ENCODE data around the gene HMGCR.

Gene HMGCR

DNA sequence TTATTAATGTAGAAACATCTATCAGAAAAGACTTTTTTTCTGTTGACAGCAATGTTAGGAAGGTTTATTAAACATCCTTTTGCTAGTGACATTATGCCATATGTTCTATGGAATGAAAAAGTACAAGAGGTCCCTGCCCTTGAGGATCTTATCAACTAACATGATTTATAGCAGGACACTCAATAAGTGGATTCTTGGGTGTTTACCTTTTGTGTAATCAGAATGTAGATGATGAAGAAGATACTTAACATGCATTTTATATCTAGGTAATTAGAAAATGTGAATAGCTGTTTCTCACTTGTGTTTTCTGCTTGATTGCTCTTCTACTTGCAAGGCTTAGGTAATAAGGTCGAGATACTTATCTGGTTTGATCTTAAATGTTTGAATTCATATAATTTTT is 4.9 kb downstream of the HMGCR start:
- no peak for DNase-seq

DNA sequence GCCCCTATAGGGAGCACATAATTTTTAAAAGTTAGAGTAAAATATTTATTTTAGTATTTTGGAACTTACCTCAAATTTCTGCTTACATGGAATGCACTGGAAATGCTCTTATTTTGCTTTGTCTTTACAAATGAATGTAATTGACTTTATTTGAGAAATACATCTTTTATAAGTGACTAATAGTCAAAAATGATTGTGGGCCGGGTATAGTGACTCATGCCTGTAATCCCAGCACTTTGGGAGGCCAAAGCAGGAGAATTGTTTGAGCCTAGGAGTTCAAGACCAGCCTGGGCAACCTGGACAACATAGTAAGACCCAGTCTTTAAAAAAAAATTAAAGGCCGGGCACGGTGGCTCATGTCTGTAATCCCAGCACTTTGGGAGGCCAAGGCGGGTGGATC is 5.8 kb downstream of the HMGCR start:
- no peak for DNase-seq

DNA sequence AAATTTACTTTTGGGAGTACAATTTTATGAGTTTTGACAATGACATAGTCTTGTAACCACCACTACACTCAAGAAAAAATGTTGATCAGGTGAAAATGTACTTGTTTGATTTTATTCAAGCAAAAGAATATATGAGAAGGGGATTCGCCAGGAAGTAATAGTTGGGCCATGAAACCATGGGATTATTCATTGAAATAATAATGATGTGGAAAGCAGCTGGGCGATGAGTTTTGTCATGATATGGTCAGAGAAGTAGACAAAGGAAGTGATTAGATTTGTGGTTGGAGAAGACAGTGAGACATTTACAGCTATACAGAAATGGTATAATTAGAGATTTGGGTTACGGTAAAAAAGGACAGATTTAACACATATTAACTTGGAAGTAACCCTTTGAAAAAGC is 11.2 kb downstream of the HMGCR start:
- DNase-seq: no peak

GRCh38 chr5:75349663-75350062 is 12.6 kb downstream of the HMGCR start:
- no peak for DNase-seq

- DNase-seq: no peak
Observed at GRCh38 chr5:75351139-75351926, 14.3 kb downstream of the HMGCR start.

DNA sequence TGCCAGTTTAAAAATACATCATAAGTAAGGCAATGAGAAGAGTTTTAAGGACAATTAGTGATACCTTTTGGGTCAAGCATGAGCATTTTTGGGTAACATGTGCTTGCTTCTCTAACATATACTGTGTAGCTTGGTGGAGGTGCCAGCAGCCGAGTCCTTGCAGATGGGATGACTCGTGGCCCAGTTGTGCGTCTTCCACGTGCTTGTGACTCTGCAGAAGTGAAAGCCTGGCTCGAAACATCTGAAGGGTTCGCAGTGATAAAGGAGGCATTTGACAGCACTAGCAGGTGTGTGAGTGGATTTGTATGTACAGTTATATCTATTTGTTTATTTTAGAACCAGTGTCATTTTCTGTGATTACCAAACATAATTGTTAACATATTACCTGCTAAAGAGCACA is 18.2 kb downstream of the HMGCR start:
- no peak for DNase-seq

DNA sequence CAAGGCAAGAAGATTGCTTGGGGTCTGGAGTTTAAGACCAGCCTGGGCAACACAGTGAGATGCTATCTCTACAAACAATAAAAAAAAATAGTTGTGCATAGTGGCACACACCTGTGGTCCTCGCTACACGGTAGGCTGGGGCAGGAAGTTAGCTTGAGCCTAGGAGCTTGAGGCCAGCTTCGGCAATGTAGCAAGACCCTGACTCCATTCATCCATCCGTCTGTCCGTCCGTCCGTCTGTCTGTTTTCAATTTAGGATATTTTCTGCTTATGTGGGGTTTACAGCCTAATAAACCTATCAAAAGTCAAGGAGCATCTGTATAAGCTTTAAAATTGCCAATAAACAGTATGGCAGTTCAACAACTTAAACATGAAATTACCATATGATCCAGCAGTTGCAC is 19.7 kb downstream of the HMGCR start:
- no peak for DNase-seq

DNA sequence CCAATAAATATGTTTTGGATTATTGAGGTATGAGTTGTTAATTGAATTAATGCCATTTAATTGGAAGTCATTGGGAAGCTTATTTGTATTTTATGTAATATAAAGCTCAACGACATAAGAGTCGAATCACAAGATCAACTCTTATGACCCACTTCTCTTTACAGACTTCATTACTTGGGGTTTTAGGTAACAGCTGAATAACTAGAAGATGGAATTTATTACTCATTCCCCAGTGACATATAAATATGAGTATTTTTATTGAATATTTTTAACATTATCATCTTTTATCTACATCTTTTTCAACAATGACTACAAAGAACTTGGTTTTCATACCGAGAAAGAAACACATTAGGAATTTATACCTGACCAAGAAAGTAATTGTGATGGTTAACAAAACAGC is 21.1 kb downstream of the HMGCR start:
- DNase-seq: no peak

GRCh38 chr5:75361310-75361709 is 24.3 kb downstream of the HMGCR start:
- DNase-seq: no peak

DNA sequence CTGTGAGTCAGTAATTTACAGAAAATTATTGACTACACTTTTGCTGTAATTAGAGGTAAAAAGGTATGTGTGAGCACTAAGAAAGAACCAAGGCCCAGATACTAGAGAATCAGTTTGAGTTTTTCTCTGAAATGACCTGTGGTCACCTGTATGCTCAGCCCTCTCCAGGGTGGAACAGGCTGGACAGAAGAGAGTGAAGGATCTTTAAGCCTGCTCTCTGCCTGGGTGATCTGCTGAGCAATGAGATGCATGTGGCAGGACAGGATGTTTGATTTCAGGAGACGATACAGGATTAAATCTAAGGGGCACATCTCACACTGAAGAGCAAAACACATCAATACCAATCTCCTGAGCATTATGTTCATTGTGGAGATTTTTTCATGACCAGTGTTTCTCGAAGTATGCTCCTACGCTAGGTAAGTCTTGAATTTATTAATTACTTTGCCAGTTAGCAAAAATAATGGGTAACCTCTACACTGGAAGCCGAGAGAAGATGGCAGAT is 25.5 kb downstream of the HMGCR start:
- DNase-seq: no peak

DNA sequence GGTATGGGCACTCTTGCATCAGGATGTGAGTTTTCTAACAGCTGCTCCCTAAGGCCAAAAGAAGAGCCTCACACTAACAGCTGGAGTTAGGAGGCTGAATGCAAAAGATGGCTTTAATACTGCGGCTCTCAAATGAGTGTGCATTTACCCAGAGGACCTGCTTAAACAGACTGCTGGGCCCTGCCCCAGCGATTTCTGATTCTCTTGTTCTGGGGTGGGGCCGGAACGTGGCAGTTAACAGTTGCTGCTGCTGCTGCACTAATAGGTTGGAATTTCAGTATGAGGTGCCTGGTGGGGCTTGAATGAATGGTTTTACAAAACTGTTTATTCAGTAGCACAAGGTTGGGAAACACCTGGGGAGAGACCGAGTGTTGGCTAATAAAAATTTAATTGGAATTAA is 26.1 kb downstream of the HMGCR start:
- DNase-seq: no peak

DNA sequence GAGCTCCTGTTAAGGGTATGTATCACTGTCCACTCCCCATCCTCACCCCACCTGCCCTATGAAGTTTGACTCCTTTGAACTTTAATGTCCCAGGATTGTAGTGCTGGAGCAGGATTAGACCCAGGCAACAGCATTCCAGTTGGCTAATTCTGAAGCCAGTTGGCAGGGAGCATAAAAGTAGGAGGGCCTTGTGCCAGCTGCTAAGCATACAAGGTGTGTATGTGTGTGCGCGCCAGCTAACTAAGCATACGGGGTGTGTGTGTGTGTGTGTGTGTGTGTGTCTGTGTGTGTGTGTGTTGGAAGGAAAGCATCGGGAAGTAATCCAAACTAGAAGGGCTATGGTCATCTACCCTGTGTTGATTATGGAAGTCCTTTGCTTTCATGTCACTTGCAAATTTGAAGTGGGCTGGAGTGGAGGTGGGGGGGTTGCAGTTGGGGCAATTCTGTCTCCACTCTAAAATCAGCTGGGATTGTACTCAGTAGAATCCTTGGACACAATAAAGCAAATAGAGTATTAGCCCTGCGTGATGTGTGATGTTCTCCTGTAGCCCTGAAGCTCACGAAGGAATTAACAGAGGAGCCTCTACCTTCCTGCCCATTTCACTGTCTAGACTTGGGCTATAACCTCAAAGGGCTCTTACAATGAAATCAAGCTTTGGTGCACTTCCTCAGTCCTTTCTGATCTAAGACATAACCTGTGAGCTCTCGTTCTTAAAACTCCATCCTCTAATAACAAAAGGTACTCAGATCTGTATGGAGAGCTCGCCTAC is 26.9 kb downstream of the HMGCR start:
- peak; percentile 14 for DNase-seq

DNA sequence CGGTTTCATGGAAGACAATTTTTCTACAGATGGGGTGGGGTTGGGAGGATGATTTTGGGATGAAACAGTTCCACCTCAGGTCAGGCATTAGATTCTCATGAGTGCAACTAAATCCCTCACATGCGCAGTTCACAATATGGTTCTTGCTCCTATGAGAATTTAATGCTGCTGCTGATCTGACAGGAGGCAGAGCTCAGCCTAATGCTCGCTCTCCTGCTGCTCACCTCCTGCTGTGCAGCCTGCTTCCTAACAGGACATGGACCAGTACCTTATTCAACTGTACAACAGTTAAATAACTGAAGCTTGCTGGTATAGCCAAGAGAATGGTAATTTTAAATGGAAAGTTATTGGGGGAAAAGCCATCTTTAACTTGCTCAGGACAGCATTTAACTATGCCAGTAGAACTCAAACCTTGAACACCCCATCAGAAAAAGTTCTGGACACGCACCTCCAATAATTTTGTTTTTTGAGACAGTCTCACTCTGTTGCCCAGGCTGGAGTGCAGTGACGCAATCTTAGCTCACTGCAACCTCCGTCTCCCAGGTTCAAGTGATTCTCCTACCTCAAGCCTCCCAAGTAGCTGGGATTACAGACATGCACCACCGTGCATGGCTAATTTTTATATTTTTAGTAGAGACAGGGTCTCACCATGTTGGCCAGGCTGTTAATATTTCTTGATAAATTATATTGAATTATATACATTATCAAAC is 27.7 kb downstream of the HMGCR start:
- no peak for DNase-seq

- no peak for DNase-seq
Observed at GRCh38 chr5:75365740-75366139, 28.7 kb downstream of the HMGCR start.

GRCh38 chr5:75366787-75367186 is 29.8 kb downstream of the HMGCR start:
- no peak for DNase-seq

DNA sequence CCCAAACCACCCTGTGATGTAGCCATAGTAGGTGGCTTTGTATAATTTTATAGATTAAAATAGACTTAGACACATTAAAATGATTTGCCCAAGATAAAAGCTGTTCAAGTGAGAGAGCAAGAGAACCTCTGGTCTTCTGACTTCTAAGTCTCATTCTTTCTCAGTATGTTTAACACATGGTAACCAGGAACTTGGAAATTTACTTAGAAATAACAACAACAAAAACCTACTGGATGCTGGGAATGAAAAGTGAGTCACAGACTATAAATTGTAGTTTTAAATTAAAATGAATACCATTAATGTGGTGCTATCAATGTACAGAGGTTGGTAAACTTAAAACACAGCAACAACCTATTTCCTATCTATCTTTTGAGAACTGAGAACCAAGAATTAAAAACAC is 30.4 kb downstream of the HMGCR start:
- no peak for DNase-seq

- DNase-seq: no peak
Observed at GRCh38 chr5:75368391-75368790, 31.4 kb downstream of the HMGCR start.

- DNase-seq: no peak
Observed at GRCh38 chr5:75373862-75374261, 36.8 kb downstream of the HMGCR start.

DNA sequence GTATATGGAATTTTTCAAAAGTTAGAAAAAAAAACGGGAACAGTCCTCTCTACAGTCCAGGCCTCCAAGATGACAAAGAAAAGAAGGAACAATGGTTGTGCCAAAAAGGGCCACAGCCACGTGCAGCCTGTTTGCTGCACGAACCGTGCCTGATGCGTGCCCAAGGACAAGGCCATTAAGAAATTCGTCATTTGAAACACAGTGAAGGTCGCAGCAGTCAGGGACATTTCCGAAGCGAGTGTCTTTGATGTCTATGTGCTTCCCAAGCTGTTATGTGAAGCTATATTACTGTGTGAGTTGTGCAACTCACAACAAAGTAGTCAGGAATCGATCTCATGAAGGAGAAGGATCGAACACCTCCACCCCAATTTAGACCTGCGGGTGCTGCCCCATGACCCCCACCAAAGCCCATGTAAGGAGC is 37.4 kb downstream of the HMGCR start:
- no peak for DNase-seq

GRCh38 chr5:75375414-75375813 is 38.4 kb downstream of the HMGCR start:
- no peak for DNase-seq

GRCh38 chr5:75380099-75380498 is 43.1 kb downstream of the HMGCR start:
- no peak for DNase-seq

DNA sequence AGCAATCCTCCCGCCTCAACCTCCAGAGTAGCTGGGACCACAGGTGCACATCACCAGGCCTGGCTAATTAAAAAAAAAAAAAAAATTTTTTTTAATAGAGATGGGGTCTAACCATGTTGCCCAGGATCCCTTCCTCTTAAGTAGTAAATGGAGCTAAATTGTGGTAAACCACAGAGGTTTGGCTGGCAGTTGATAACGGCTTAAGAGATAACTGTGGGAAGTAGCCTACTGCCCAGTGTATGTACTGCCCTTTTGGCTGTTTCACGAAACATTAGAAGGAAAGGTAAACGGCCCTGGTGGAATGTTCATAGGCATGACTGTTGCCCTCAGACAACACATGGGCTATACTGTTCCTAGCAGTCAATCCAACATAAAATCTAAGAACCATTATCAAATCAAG is 44.4 kb downstream of the HMGCR start:
- DNase-seq: no peak

- no peak for DNase-seq
Observed at GRCh38 chr5:75384218-75384617, 47.2 kb downstream of the HMGCR start.

- DNase-seq: no peak
Observed at GRCh38 chr5:75387806-75388205, 50.8 kb downstream of the HMGCR start.

Measured in NCI-H2171 treated with DMSO at 0.1 percent for 48 hours (cell line).